Amygdala (tissue), 56 donors: ENCODE results near the gene TPM3.
"Not testable (repeated sequence)": the region's sequence is repeated elsewhere in the genome, so short reads cannot be mapped to it uniquely, and the experiment has no call there.

Source experiments
- DNase-seq, 56 donors: peaks; one replicate each; lab custom pipeline; 2025; lab: John Stamatoyannopoulos, UW

TPM3 gene

GRCh38 chr1:154191990-154192461 lies at the start of gene TPM3:
Gene TPM3 (minus strand): TSS chr1:154192100. CDS start chr1:154192018, 82 bp downstream.
- DNase-seq = no peak

- no peak for DNase-seq
Measured at GRCh38 chr1:154240294-154240833, 48.5 kb upstream of the TPM3 start.

GRCh38 chr1:154239491-154239890 lies 47.6 kb upstream of the TPM3 start:
- DNase-seq = no peak

DNA sequence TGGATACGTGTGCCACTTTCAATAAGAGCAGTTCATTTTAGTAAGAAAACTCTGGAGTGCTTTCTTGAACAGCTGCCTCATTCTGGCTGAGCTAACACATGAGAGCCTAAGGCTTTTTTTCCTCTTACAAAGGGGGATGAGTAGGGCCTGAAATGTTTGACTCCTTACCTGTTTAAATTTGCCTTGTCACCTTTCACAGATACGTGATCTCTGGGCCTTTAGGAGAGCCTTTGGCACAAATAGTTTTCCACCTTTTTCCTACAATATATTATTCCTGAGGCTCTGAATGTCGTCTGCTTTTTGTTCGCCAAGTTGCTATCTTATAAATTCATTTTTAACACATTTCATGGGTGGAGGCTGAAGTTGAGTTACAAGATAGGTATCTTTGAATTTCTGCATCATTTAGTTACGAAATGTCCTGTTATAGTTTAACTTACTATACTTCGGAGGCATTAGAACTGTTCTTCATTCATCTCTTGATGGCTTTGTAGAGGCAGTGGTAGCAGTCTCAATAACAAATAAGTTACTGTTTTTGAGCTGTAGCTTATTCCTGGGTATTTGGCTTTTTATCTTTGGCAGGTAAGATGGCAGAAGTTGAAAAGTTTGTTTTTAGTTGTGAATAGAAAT lies 46.1 kb upstream of the TPM3 start:
- DNase-seq = no peak

GRCh38 chr1:154237435-154237834 lies 45.5 kb upstream of the TPM3 start:
- no peak for DNase-seq

GRCh38 chr1:154236855-154237254 lies 45.0 kb upstream of the TPM3 start:
- DNase-seq = no peak

DNA sequence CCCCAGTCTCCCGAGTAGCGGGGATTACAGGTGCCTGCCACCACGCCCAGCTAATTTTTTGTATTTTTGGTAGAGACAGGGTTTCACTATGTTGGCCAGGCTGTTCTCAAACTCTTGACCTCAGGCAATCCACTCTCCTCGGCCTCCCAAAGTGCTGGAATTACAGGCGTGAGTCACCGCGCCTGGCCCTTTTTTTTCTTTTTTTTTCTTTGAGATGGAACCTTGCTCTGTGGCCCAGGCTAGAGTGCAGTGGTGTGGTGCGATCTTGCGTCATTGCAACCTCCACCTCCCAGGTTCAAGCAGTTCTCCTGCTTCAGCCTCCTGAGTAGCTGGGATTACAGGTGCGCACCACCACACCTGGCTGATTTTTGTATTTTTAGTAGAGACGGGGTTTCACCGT lies 41.2 kb upstream of the TPM3 start:
- DNase-seq = not testable (repeated sequence)

- not testable (repeated sequence) for DNase-seq
Measured at GRCh38 chr1:154231112-154231511, 39.2 kb upstream of the TPM3 start.

DNA sequence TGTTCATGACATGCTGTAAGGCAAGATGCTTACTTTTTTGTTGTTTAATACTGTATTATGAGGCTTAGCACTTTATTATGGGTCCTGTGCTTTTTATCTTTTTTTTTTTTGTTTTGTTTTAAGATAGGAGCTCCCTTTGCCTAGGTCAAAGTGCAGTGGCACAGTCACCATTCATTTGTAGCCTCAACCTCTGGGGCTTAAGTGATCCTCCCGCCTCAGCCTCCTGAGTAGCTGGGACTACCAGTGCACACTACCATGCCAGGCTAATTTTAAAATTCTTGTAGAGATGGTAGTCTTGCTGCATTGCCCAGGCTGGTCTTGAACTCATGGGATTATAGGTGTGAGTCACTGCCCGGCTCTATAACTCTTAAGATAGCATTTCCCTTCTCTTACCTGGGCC lies 33.5 kb upstream of the TPM3 start:
- no peak for DNase-seq

- no peak for DNase-seq
Measured at GRCh38 chr1:154223621-154224020, 31.7 kb upstream of the TPM3 start.

- DNase-seq = no peak
Measured at GRCh38 chr1:154222918-154223317, 31.0 kb upstream of the TPM3 start.

- no peak for DNase-seq
Measured at GRCh38 chr1:154222518-154222917, 30.6 kb upstream of the TPM3 start.

DNA sequence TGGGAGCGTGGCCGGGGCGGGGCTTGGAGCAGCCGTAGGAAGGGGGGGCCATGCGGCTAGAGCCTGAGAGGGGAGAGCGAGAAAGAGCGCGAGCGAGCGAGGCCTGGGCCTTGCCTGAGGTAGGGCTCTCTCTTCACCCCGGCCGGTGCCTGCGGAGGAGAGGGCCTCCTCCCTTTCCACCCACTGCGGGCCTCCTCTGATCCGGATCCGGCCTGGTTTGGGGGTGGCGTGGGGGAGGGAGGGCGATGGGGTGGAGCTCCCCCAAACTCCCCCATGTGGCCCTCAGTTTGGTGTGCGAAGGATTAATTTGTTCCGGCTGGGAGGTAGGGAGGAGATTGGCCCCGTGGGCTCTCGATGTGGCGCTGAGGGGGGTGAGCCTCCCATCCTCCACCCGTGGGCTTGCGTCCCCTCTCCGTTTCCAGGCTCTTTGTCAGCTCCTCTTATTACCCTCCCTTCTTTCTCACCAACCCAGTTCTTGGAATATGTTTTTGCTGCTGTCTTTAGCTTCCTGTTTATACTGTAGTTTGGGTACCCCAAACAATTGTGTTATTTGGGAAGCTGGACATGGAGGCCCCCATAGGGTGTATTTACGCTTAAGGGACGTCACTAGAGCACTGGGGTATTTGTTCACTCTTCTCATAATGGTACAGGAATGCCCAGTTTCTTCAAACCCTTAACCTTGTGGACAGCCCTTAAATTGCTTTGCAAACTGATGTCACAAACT lies 29.5 kb upstream of the TPM3 start:
- peak in 42 of 56 donors; percentile 17 to 77 (median 50) for DNase-seq

DNA sequence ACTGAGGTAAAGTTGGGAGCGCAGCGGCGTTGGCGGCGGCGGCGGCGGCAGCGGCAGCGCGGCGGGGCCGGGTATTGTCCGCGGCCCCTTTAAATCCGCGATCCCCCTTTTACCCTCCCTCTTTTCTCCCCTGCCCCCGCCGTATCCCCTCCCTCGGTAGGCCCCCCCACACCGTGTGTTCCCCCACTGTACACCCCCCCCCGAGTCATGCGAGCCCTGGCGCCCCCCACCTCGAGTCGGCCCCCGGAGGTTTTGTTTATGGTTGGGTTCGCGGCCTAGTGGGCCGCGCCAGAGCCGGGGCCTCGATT lies 29.0 kb upstream of the TPM3 start:
- peak in 7 of 56 donors; percentile 26 to 77 (median 59) for DNase-seq

GRCh38 chr1:154220071-154220969 lies 28.4 kb upstream of the TPM3 start, which contains the start of gene UBAP2L:
Gene UBAP2L (plus strand): TSS chr1:154220955. CDS start chr1:154225124, 4,169 bp downstream.
- DNase-seq = peak; percentile 82 to 99 (median 98)

GRCh38 chr1:154219541-154219940 lies 27.6 kb upstream of the TPM3 start:
- DNase-seq = no peak

DNA sequence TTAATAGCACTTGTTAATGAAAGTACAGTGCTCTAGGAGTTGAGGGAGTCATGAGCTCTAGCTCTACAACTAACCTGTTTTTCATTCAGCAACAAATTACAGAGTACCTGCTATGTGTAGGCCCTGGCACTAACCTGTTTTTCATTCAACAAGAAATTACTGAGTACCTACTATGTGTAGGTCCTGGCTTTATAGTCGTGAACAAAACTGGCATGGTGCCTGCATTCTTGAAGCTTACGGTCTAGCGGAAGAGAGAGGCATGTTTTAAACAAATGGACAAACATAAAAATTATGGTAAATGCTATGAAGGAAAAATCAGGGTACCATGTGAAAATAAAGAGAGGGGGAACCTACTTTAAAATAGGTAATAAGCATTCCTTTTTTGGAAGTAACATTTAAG lies 26.6 kb upstream of the TPM3 start:
- no peak for DNase-seq

- no peak for DNase-seq
Measured at GRCh38 chr1:154213274-154213673, 21.4 kb upstream of the TPM3 start.

- no peak for DNase-seq
Measured at GRCh38 chr1:154212083-154212482, 20.2 kb upstream of the TPM3 start.

- no peak for DNase-seq
Measured at GRCh38 chr1:154208677-154209388, 16.9 kb upstream of the TPM3 start.
